ENCODE results near the gene RIMS4. TPM values are rescaled to one million over a fixed set of nuclear protein-coding genes. Genes with fewer than 3 reads are reported as not detected.

Gene RIMS4
- total RNA-seq, 2 donors from 2014 or later, result 0.05 to 0.07 TPM

DNA sequence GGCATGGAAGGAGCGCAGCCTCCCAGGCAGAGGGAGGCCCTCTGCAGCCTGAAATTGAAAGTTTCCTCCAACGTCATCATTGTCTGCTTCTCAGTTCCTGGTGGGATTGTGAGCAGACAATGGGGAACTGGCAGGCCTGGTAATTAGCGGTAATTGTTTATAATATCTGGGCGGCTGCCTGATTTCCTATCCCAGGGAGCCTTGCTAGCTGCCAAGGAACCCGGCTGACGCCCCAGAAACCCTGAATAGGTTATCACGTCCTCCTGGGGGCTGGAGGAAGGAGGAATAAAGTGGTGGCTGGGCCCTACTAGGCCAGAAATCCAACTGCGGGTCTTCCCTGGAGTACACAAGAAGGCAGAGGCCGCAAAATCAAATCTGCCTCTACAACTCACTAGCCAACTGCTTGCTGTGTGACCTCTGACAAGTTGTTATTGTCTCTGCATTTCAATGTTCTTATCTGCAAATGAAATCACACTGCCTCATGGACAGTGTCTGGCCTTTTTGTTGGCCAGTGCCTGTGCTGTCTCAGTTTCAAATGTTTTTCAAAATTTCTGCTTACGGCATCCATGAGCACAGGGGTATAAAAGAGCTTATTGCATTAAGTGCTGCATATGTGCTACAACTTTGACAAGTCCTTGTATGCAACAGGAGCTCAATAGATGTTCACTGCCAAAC is 47.7 kb downstream of the RIMS4 start:
- Mint-ChIP-seq H3K36me3 (ENCODE audit: insufficient read depth in 2 of 2) (no peaks in the 10 kb centered on the region), H3K27ac (no peak overlapping the region), H3K9me3 (no peaks in the 10 kb centered on the region), H3K27me3 (ENCODE audit: low read depth) (peaks cover 16% of the 10 kb centered on the region), H3K4me3 (no peak overlapping the region), H3K4me1 (ENCODE audit: low read depth) (no peaks in the 10 kb centered on the region)
- DNase-seq, result no peak
- ATAC-seq (replicated peaks in 1 of 2), result no peak

DNA sequence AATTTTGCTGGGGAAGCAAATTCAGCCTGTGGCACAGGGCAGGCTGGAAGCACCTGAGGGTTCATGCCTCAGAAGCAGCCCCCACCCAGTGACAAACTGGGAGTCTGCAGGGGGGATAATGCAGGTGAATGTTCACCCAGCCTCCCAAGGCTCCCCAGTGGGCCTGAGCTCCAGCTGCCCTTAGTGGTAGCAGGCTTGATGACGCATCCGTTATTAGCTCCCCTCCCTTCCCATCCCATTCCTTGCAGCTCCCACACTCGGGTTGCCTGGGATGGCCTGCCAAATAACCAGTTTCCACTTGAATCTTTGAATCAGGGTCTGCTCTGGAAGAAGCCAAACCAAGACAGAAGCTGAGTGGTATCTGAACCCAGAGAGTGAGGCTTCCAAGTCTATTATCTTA is 48.9 kb downstream of the RIMS4 start:
- H3K9me3 Mint-ChIP-seq, result no peaks in the 10 kb centered on the region
- no peak overlapping the region for H3K27ac Mint-ChIP-seq
- H3K27me3 Mint-ChIP-seq (ENCODE audit: low read depth), result peaks cover 14% of the 10 kb centered on the region
- H3K36me3 Mint-ChIP-seq (ENCODE audit: insufficient read depth in 2 of 2), result no peaks in the 10 kb centered on the region
- DNase-seq (no peak), ATAC-seq (replicated peaks in 1 of 2) (no peak)
- no peak overlapping the region for H3K4me3 Mint-ChIP-seq
- no peaks in the 10 kb centered on the region for H3K4me1 Mint-ChIP-seq (ENCODE audit: low read depth)

DNA sequence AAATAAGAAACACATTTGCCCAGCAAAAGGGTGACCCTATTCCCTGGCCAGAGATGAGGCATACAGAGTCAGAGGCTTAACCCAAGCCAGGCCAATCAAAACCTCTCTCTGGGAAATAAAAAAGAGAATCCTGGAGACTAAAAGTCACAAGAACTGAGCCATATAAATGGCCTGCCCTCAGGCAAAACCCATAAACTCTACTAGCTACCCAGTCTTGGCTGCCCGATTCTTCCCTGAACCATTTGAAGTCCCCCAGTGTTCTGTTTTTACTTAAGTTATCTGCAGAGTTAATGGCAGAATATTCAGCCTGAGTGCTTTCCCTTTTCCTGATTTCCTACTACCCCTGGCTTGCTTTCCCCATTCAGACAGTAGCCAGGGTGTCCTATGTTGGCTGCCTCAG is 50.8 kb downstream of the RIMS4 start:
- Mint-ChIP-seq H3K27me3 (ENCODE audit: low read depth) (peaks cover 8% of the 10 kb centered on the region), H3K36me3 (ENCODE audit: insufficient read depth in 2 of 2) (no peaks in the 10 kb centered on the region), H3K4me1 (ENCODE audit: low read depth) (no peaks in the 10 kb centered on the region), H3K9me3 (no peaks in the 10 kb centered on the region), H3K27ac (no peak overlapping the region), H3K4me3 (no peak overlapping the region)
- DNase-seq, result no peak
- no peak for ATAC-seq (replicated peaks in 1 of 2)

DNA sequence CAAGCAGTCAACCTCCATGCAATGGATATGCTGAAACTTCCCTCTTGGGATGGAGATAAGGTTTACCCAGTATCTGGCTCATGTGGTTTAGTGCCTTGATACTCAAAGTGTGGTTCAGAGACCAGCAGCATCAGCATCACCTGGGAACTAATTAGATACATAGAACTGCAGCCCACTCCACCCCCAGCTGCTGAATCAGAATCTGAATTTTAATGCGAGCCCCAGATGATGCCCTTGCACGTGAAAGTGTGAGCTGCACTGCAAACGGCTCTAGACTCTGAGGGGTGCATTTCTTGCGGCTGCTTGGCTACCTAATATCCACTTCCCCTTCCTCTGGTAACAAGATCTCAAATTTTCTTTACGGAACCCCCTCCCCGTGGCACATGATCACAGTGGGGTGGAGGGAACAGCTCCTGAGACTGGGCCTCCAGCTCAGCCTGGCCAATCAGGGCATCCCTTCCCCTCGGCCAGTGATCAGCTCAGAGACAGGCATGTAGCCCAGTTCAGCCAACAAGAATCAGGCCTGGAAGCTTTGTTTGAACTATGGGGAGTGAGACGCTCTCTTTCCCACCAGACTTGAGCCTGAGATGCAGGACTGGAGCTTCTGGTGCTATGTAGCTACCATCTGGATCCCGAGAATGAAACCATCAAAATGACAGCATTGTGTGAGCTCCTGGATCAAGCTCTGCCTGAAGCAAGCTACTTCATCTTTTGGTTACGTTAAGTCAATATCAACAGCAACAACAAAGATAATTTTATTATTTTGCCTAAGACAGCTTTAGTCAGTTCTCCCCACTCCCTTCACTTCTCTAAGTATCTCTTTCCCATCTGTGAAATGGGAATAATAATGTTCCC is 51.9 kb downstream of the RIMS4 start:
- no peaks in the 10 kb centered on the region for H3K9me3 Mint-ChIP-seq
- ATAC-seq (replicated peaks in 1 of 2) (no peak), DNase-seq (no peak)
- no peaks in the 10 kb centered on the region for H3K36me3 Mint-ChIP-seq (ENCODE audit: insufficient read depth in 2 of 2)
- H3K27ac Mint-ChIP-seq, result no peak overlapping the region
- no peaks in the 10 kb centered on the region for H3K4me1 Mint-ChIP-seq (ENCODE audit: low read depth)
- no peaks in the 10 kb centered on the region for H3K27me3 Mint-ChIP-seq (ENCODE audit: low read depth)
- no peak overlapping the region for H3K4me3 Mint-ChIP-seq

DNA sequence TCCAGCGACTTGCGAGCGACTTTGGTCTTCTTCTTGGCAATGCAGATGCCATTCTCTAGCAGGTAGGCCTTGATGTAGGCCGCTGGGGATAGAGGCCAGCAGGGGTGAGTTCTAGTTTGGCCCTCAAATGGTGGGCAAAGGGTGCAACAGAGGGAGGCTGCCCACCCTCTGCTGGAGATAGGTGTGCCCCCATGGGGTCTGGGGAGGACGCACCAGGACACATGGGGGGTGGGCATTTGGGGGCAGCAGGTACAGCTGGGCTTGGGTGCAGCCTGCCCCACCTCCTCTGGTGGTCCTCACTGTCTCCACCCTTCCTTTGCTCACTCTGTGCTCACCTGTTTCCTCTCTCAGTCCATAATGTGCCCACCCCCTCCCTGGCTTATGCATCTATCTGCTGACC is 53.4 kb downstream of the RIMS4 start:
- H3K27ac Mint-ChIP-seq, result no peak overlapping the region
- no peak for ATAC-seq (replicated peaks in 1 of 2)
- no peaks in the 10 kb centered on the region for H3K4me1 Mint-ChIP-seq (ENCODE audit: low read depth)
- no peaks in the 10 kb centered on the region for H3K27me3 Mint-ChIP-seq (ENCODE audit: low read depth)
- no peak overlapping the region for H3K4me3 Mint-ChIP-seq
- H3K36me3 Mint-ChIP-seq (ENCODE audit: insufficient read depth in 2 of 2), result no peaks in the 10 kb centered on the region
- no peak for DNase-seq
- no peaks in the 10 kb centered on the region for H3K9me3 Mint-ChIP-seq

DNA sequence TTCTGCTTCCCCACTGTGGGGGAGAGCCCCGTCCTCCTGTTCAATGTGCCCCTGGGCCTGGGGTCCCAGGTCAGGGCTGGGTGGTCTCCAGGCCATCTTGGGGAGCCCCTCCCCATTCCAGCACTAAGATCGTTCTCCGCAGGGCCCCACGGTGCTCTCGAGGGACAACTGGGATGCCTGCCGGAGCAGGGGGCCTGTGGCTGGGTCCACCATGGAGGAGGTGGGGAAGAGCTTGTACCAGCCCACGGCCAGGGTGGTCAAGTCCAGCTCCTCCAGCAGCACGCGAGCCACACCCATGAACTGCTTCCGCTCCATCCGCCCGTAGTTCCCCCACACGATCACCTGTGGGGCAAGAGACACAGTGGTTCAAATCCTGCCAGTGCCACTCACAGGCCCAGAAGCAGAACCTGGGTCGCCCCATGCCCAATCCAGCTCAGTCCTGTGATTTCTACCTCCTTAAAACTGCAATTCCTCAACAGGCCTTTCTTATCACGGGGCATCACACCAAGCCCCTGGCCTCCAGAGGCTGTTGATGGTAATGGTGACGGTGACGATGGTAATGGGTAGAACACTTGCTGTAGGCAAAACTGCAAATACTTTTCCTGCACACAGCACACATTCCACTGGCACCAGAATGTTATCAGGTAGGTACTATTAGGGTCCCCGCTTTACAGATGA is 54.2 kb downstream of the RIMS4 start:
- ATAC-seq (replicated peaks in 1 of 2) (no peak), DNase-seq (no peak)
- Mint-ChIP-seq H3K27ac (no peak overlapping the region), H3K4me1 (ENCODE audit: low read depth) (no peaks in the 10 kb centered on the region), H3K9me3 (no peaks in the 10 kb centered on the region), H3K27me3 (ENCODE audit: low read depth) (no peaks in the 10 kb centered on the region), H3K36me3 (ENCODE audit: insufficient read depth in 2 of 2) (no peaks in the 10 kb centered on the region), H3K4me3 (no peak overlapping the region)

DNA sequence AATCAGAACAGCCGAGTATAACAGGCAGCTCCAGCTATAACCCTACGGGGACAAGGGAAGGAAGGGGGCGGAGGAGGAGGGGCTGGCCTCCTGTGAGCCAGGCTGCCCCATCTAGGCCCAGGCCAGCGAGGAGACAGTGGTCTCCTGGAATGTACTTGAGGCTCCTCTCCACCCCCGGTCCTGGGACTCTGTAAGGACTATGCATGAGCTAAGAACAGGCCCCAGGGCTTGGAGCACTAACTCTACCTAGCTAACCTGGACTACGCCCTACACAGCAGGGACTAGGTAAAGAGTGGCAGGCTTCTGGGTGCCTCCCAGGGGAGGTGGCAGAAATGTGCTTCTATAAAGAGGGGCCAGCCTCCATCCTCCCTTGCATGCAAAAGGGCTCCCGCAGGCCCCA is 55.8 kb downstream of the RIMS4 start:
- no peak overlapping the region for H3K4me3 Mint-ChIP-seq
- no peak for DNase-seq
- no peak for ATAC-seq (replicated peaks in 1 of 2)
- H3K9me3 Mint-ChIP-seq, result no peaks in the 10 kb centered on the region
- no peaks in the 10 kb centered on the region for H3K4me1 Mint-ChIP-seq (ENCODE audit: low read depth)
- H3K36me3 Mint-ChIP-seq (ENCODE audit: insufficient read depth in 2 of 2), result no peaks in the 10 kb centered on the region
- peaks cover 5% of the 10 kb centered on the region for H3K27me3 Mint-ChIP-seq (ENCODE audit: low read depth)
- H3K27ac Mint-ChIP-seq, result no peak overlapping the region

DNA sequence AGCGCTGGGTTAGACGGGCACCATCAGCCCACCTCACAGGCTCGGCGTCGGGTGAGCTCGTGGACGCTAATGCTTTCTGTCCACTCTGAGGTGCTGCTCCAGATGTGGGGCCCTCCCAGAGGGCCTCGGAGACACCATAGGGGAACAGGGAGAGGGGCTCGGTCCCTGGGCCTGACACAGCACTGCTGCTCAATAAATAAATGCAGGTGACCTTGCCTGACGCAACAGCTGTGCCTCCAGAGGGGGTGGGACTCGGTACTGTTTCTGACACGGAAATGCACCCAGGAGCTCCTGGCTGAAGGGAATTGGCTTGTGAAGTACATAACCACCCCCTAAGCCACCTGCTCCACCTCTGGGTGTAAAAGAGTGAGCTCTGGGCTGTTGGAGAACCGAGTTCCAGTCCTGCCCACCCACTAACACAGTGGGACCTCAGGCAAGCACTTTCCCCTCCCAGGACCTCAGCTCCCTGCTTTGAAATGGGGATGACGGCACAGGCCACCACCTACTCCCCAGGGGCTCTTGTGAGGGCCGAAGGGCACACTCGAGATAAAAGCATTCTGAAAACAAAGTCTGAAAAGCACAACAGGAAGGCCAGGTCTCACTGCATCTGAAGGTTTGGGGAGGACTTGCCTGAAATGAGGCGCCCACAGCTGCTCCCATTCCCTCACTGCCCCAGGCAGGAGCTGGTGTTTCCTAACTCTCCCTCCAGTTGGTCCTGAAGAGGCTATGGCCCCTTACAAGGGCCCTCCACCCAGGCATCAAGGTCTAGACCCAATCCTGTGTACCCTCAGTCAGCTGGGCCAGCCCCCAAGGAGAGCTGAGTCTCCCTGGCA is 58.0 kb downstream of the RIMS4 start:
- H3K36me3 Mint-ChIP-seq (ENCODE audit: insufficient read depth in 2 of 2), result peaks cover 0 to 1% of the 10 kb centered on the region in 2 donors
- no peak overlapping the region for H3K27ac Mint-ChIP-seq
- H3K4me3 Mint-ChIP-seq, result no peak overlapping the region
- DNase-seq, result no peak
- H3K4me1 Mint-ChIP-seq (ENCODE audit: low read depth), result peaks cover 4% of the 10 kb centered on the region
- no peak for ATAC-seq (replicated peaks in 1 of 2)
- peaks cover 20% of the 10 kb centered on the region for H3K27me3 Mint-ChIP-seq (ENCODE audit: low read depth)
- H3K9me3 Mint-ChIP-seq, result no peaks in the 10 kb centered on the region

DNA sequence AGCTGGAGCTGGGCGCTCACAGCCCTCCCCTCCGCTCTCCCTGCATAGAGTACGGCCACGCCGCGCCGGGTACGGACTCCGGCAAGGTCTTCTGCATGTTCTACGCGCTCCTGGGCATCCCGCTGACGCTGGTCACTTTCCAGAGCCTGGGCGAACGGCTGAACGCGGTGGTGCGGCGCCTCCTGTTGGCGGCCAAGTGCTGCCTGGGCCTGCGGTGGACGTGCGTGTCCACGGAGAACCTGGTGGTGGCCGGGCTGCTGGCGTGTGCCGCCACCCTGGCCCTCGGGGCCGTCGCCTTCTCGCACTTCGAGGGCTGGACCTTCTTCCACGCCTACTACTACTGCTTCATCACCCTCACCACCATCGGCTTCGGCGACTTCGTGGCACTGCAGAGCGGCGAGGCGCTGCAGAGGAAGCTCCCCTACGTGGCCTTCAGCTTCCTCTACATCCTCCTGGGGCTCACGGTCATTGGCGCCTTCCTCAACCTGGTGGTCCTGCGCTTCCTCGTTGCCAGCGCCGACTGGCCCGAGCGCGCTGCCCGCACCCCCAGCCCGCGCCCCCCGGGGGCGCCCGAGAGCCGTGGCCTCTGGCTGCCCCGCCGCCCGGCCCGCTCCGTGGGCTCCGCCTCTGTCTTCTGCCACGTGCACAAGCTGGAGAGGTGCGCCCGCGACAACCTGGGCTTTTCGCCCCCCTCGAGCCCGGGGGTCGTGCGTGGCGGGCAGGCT is 60.1 kb downstream of the RIMS4 start:
- Mint-ChIP-seq H3K4me1 (ENCODE audit: low read depth) (peaks cover 15% of the 10 kb centered on the region), H3K27ac (no peak overlapping the region), H3K36me3 (ENCODE audit: insufficient read depth in 2 of 2) (peaks cover 0 to 1% of the 10 kb centered on the region in 2 donors), H3K4me3 (peak overlapping the region in 1 of 2 donors; percentile 22), H3K9me3 (no peaks in the 10 kb centered on the region), H3K27me3 (ENCODE audit: low read depth) (peaks cover 32% of the 10 kb centered on the region)
- DNase-seq (peak; percentile 14 to 19), ATAC-seq (replicated peaks in 1 of 2) (peak in 1 of 2 donors; percentile 20)

DNA sequence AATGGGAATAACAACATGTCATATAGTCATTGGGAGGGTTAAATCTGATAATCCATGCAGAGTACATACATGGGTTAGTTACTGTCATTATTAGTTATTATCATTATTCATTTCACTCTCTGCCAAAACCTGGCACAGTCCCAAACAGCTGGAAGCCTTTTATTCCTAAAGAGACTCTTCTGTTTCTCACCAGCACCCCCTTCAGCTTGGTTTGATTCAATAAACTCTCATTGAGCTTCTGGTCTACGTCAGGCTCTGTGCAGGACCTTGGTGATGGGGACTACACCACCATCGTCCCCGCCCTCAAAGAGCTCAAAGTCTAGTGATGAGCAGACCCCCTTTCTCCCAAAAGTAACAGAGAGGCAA is 62.4 kb downstream of the RIMS4 start:
- Mint-ChIP-seq H3K4me3 (no peak overlapping the region), H3K4me1 (ENCODE audit: low read depth) (peaks cover 15% of the 10 kb centered on the region), H3K27me3 (ENCODE audit: low read depth) (peaks cover 53% of the 10 kb centered on the region), H3K27ac (no peak overlapping the region), H3K9me3 (no peaks in the 10 kb centered on the region), H3K36me3 (ENCODE audit: insufficient read depth in 2 of 2) (peaks cover 0 to 1% of the 10 kb centered on the region in 2 donors)
- DNase-seq (no peak), ATAC-seq (replicated peaks in 1 of 2) (no peak)

DNA sequence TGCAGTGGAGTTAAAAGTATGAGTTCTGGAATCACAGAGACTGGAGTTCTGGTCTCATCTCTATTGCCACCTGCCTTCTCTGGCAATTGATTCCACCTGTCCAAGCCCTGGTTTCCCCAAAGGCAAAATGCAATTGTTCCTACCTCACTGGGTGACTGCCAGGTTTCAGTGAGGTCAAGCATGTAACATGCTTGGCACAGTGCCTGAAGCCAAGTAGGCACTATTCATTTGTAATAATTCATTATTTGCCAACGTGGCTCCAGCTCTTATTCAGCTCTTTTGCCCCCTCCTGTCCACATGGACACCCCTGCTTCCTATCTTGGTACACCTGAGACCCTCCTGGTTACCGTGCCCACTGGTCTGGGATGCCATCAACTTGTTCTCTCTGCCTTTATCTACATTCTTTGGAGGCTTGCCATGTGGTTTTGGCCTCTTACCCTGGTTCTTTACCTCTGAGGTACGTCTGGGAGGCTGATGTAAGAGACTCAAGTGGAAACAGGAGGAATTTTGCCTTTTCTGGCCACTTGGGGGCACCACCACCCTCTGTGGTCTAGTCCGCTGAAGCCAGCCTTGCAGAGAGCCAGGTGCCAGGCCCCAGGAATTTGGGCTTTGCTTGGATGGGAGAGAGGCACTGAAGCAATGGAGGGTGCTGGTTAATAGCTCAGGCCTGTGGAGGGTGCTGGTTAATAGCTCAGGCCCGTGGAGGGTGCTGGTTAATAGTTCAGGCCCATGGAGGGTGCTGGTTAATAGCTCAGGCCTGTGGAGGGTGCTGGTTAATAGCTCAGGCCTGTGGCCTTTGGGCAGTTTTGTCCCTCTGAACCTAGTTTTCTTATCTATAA is 63.0 kb downstream of the RIMS4 start:
- Mint-ChIP-seq H3K4me1 (ENCODE audit: low read depth) (peaks cover 15% of the 10 kb centered on the region), H3K9me3 (no peaks in the 10 kb centered on the region), H3K27ac (no peak overlapping the region), H3K27me3 (ENCODE audit: low read depth) (peaks cover 53% of the 10 kb centered on the region), H3K4me3 (peak overlapping the region; percentile 61 to 67), H3K36me3 (ENCODE audit: insufficient read depth in 2 of 2) (peaks cover 0 to 1% of the 10 kb centered on the region in 2 donors)
- ATAC-seq (replicated peaks in 1 of 2) (peak; percentile 50 to 53), DNase-seq (peak; percentile 71)
